ENCODE measurements around the gene DNM3. TPM values are rescaled to one million over a fixed set of nuclear protein-coding genes. Genes with fewer than 3 reads are reported as not detected.

The DNM3 gene
- total and polyA plus RNA-seq, 9 of the 15 experiments (the other 6 are each of a cell fraction or from before 2014, with no cell fraction given): 0.08 to 0.36 (median 0.22) TPM; not detected in 1

- TF ChIP-seq BRCA1 (IDR thresholded peaks at IDR 0.05) (no peak), BRCA1 (CRISPR knock-in tag; IDR thresholded peaks at IDR 0.05) (no peak), GTF3C2 (IDR thresholded peaks at IDR 0.05; ENCODE audit: borderline replicate concordance, extremely low read depth, insufficient read length) (no peak), TFAP4 (CRISPR knock-in tag; IDR thresholded peaks at IDR 0.05; ENCODE audit: borderline replicate concordance) (no peak), ZNF740 (CRISPR knock-in tag; IDR thresholded peaks at IDR 0.05) (no peak), ZNF740 (tag; IDR thresholded peaks at IDR 0.05) (no peak), NFATC3 (IDR thresholded peaks at IDR 0.05) (no peak), ZNF695 (CRISPR knock-in tag; IDR thresholded peaks at IDR 0.05) (no peak), ZNF398 (CRISPR knock-in tag; IDR thresholded peaks at IDR 0.05) (no peak), PREB (CRISPR knock-in tag; IDR thresholded peaks at IDR 0.05) (no peak), GATA2 (CRISPR knock-in tag; IDR thresholded peaks at IDR 0.05) (no peak), ZNF124 (CRISPR knock-in tag; IDR thresholded peaks at IDR 0.05) (no peak), KLF1 (tag; IDR thresholded peaks at IDR 0.05) (no peak), NFRKB (IDR thresholded peaks at IDR 0.05; ENCODE audit: low read depth) (no peak)
These were observed 19.4 kb downstream of the DNM3 start (continued) for GRCh38 chr1:171860696-171861095.
